HuH-7.5 (cell line): Measurements from ENCODE around the gene TUBB8.
"Not testable (repeated sequence)": the region's sequence is repeated elsewhere in the genome, so short reads cannot be mapped to it uniquely, and the experiment has no call there.

Experiments used
- DNase-seq: peaks from one replicate; pipeline ENCODE4 v3.0.0; 2011; ENCODE audit warnings: low spot score

The TUBB8 gene

GRCh38 chr10:48996-49395 lies at the start of gene TUBB8:
Gene TUBB8, minus strand, starts transcription at chr10:49296. Its CDS starts 58 bp downstream, at chr10:49238.
- no peak for DNase-seq

- no peak for DNase-seq
Measured at GRCh38 chr10:96466-96865, 47.4 kb upstream of the TUBB8 start.

- DNase-seq = no peak
Measured at GRCh38 chr10:95356-96115, 46.4 kb upstream of the TUBB8 start.

- no peak for DNase-seq
Measured at GRCh38 chr10:94613-95012, 45.5 kb upstream of the TUBB8 start.

- no peak for DNase-seq
Measured at GRCh38 chr10:92846-93245, 43.8 kb upstream of the TUBB8 start.

GRCh38 chr10:92153-92552 lies 43.1 kb upstream of the TUBB8 start:
- DNase-seq = no peak

- no peak for DNase-seq
Measured at GRCh38 chr10:91313-91712, 42.2 kb upstream of the TUBB8 start.

GRCh38 chr10:90161-90560 lies 41.1 kb upstream of the TUBB8 start:
- no peak for DNase-seq

- no peak for DNase-seq
Measured at GRCh38 chr10:89248-89647, 40.2 kb upstream of the TUBB8 start.

- no peak for DNase-seq
Measured at GRCh38 chr10:88253-88652, 39.2 kb upstream of the TUBB8 start.

- no peak for DNase-seq
Measured at GRCh38 chr10:87177-88080, 38.3 kb upstream of the TUBB8 start.

- DNase-seq = no peak
Measured at GRCh38 chr10:86031-86430, 36.9 kb upstream of the TUBB8 start.

- DNase-seq = no peak
Measured at GRCh38 chr10:85044-85443, 35.9 kb upstream of the TUBB8 start.

GRCh38 chr10:83930-84530 lies 34.9 kb upstream of the TUBB8 start:
- DNase-seq = no peak

GRCh38 chr10:80477-81105 lies 31.5 kb upstream of the TUBB8 start:
- DNase-seq = no peak

- DNase-seq = no peak
Measured at GRCh38 chr10:79532-80215, 30.6 kb upstream of the TUBB8 start.

- DNase-seq = no peak
Measured at GRCh38 chr10:78556-78955, 29.5 kb upstream of the TUBB8 start.

GRCh38 chr10:74266-74621 lies 25.1 kb upstream of the TUBB8 start:
- not testable (repeated sequence) for DNase-seq

- DNase-seq = not testable (repeated sequence)
Measured at GRCh38 chr10:73543-74265, 24.6 kb upstream of the TUBB8 start.

- DNase-seq = not testable (repeated sequence)
Measured at GRCh38 chr10:68156-68555, 19.1 kb upstream of the TUBB8 start.

- not testable (repeated sequence) for DNase-seq
Measured at GRCh38 chr10:49926-50325, 830 bp upstream of the TUBB8 start.
